Loucy (cell line): Measurements from ENCODE around the gene NOS1.

Experiments used
- CTCF ChIP-seq: fragments of 200-600 bp; sonication (generic); conservative IDR thresholded peaks from 2 replicates; pipeline ENCODE4 v1.5.1; 2014; ENCODE audit warnings: mild to moderate bottlenecking, antibody characterized with exemption, low read length
- EZH2phosphoT487 ChIP-seq: fragments of 200-600 bp; IDR thresholded peaks from 2 replicates; pipeline ENCODE4 v1.6.1; 2018; ENCODE audit warnings: antibody characterized with exemption, mild to moderate bottlenecking, moderate library complexity, borderline replicate concordance

GRCh38 chr12:117158911-117159553 lies 202.4 kb downstream of the NOS1 start:
- TF ChIP-seq CTCF (no peak), EZH2phosphoT487 (no peak)
